ENCODE results near the gene KRT36.

DNA sequence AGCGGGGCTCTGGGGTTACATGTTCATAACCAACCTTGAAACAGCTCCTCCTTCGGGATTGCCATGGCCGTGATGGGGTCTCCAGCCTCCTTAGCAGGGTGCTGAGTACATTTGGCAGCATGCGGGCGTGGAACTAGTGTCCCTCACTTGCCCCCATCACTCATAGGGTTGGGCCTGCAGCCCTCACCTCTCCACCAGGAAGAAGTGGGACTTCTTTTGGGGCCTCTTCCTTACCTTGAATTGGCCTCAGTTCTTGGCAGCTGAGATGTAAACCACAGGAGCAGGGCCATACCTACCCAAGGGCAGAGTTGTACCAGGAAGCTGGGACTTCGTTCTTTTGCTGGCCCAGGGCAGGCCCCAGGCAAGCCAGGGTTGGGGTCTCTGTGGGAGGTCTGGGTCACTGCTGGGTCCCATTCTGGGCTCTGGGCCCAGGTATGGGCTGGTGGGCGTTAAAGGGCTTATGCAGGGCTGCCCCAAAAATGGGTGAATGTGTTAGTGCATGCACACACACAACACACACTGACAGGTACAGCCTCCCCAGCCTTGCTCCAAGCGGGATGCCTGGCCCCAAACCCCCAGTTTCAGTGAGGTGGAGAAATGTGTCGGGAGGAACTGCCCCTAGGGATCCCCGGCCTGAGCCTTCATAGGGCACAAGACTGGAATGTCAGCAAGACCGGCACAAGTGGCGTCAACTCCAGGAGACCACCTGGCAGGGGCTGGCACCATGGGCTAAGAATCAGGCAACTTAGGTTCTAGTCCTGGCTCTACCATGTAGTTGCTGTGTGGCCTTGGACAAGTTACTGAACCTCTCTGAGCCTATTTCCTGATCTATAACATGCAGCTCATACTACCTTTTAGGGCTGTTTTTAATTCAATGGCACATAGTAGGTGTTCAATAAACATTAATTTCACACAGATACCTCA lies 32.9 kb upstream of the KRT36 start:
- TF ChIP-seq, protein P1, sequence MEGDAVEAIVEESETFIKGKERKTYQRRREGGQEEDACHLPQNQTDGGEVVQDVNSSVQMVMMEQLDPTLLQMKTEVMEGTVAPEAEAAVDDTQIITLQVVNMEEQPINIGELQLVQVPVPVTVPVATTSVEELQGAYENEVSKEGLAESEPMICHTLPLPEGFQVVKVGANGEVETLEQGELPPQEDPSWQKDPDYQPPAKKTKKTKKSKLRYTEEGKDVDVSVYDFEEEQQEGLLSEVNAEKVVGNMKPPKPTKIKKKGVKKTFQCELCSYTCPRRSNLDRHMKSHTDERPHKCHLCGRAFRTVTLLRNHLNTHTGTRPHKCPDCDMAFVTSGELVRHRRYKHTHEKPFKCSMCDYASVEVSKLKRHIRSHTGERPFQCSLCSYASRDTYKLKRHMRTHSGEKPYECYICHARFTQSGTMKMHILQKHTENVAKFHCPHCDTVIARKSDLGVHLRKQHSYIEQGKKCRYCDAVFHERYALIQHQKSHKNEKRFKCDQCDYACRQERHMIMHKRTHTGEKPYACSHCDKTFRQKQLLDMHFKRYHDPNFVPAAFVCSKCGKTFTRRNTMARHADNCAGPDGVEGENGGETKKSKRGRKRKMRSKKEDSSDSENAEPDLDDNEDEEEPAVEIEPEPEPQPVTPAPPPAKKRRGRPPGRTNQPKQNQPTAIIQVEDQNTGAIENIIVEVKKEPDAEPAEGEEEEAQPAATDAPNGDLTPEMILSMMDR (conservative IDR thresholded peaks at IDR 0.05 in 1 of 2, IDR thresholded peaks at IDR 0.05 in 1 of 2; ENCODE audit: extremely low read depth in 1 of 2, insufficient read depth in 1 of 2, low read depth in 1 of 2, low read length in 2 of 2), result no peak
- TF ChIP-seq EZH2 (IDR thresholded peaks at IDR 0.05; ENCODE audit: borderline replicate concordance, low read length), result no peak
